ENCODE results near the gene NCKAP1.

- TF ChIP-seq CTCF (IDR thresholded peaks at IDR 0.05; ENCODE audit: low read depth, low read length) (no peak), POLR2A (IDR thresholded peaks at IDR 0.05; ENCODE audit: extremely low read depth, insufficient read length) (no peak), MAX (IDR thresholded peaks at IDR 0.05; ENCODE audit: low read depth, low read length) (no peak)
Observed at GRCh38 chr2:182920631-182921056, 117.6 kb downstream of the NCKAP1 start.
